ENCODE data around the gene USF1. TPM values are rescaled to one million over a fixed set of nuclear protein-coding genes. Genes with fewer than 3 reads are reported as not detected.

Gene USF1
- total RNA-seq, 1 donor from 2014 or later, result 74.4 TPM

GRCh38 chr1:161044908-161045735, 655 bp downstream of the USF1 start:
- peak; percentile 77 for DNase-seq (ENCODE audit: low spot score)
- Histone ChIP-seq H4K20me1 (ENCODE audit: low read depth) (peaks cover 11% of the 10 kb centered on the region), H3K4me1 (peaks cover 12% of the 10 kb centered on the region), H3K79me2 (ENCODE audit: low read depth) (peaks cover 27% of the 10 kb centered on the region), H3K9me3 (ENCODE audit: low read depth) (no peaks in the 10 kb centered on the region), H3K36me3 (no peaks in the 10 kb centered on the region), H3F3A (ENCODE audit: low read depth) (peaks cover 15% of the 10 kb centered on the region), H3K27ac (peak overlapping the region; percentile 95), H3K4me3 (peak overlapping the region; percentile 67), H2AFZ (replicated peaks) (peak overlapping the region; percentile 93), H3K9ac (peak overlapping the region; percentile 83), H3K4me2 (peak overlapping the region; percentile 83), H3K27me3 (peaks cover 9% of the 10 kb centered on the region)
- TF ChIP-seq CTCF (IDR thresholded peaks at IDR 0.05) (no peak), EZH2 (IDR thresholded peaks at IDR 0.05) (peak; percentile 34)
- peaks cover 35% of the 10 kb centered on the region for H3K9me3 Mint-ChIP-seq
- H3K27ac Mint-ChIP-seq, result peak overlapping the region; percentile 100
- H3K27me3 Mint-ChIP-seq (ENCODE audit: insufficient read depth, low read depth), result peaks cover 6% of the 10 kb centered on the region
- H3K36me3 Mint-ChIP-seq, result peaks cover 25% of the 10 kb centered on the region
- peaks cover 11% of the 10 kb centered on the region for H3K4me1 Mint-ChIP-seq
- H3K4me3 Mint-ChIP-seq, result peak overlapping the region; percentile 96

- Histone ChIP-seq H4K20me1 (ENCODE audit: low read depth) (peaks cover 11% of the 10 kb centered on the region), H3K36me3 (no peaks in the 10 kb centered on the region), H3K27me3 (peaks cover 9% of the 10 kb centered on the region), H3K79me2 (ENCODE audit: low read depth) (peaks cover 27% of the 10 kb centered on the region), H2AFZ (replicated peaks) (no peak overlapping the region), H3F3A (ENCODE audit: low read depth) (peaks cover 21% of the 10 kb centered on the region), H3K4me3 (peak overlapping the region; percentile 67), H3K27ac (no peak overlapping the region), H3K9ac (peak overlapping the region; percentile 83), H3K4me2 (peak overlapping the region; percentile 83), H3K4me1 (peaks cover 12% of the 10 kb centered on the region), H3K9me3 (ENCODE audit: low read depth) (no peaks in the 10 kb centered on the region)
- TF ChIP-seq EZH2phosphoT487 (IDR thresholded peaks at IDR 0.05), result no peak
- TF ChIP-seq CTCF (IDR thresholded peaks at IDR 0.05), result no peak
- TF ChIP-seq EZH2 (IDR thresholded peaks at IDR 0.05), result no peak
- Mint-ChIP-seq H3K4me3 (peak overlapping the region; percentile 96), H3K4me1 (peaks cover 11% of the 10 kb centered on the region), H3K27ac (no peak overlapping the region), H3K27me3 (ENCODE audit: insufficient read depth, low read depth) (peaks cover 6% of the 10 kb centered on the region), H3K9me3 (peaks cover 30% of the 10 kb centered on the region), H3K36me3 (peaks cover 29% of the 10 kb centered on the region)
- DNase-seq (ENCODE audit: low spot score), result peak; percentile 31
These were observed 1.3 kb downstream of the USF1 start for GRCh38 chr1:161044535-161044907.

- Histone ChIP-seq H3K36me3 (no peaks in the 10 kb centered on the region), H3K4me3 (no peak overlapping the region), H3K27me3 (no peaks in the 10 kb centered on the region), H3K9ac (no peak overlapping the region), H3K4me1 (peaks cover 22% of the 10 kb centered on the region), H3K4me2 (no peak overlapping the region), H3F3A (ENCODE audit: low read depth) (peaks cover 34% of the 10 kb centered on the region), H2AFZ (replicated peaks) (no peak overlapping the region), H3K79me2 (ENCODE audit: low read depth) (peaks cover 20% of the 10 kb centered on the region), H4K20me1 (ENCODE audit: low read depth) (peaks cover 16% of the 10 kb centered on the region), H3K9me3 (ENCODE audit: low read depth) (no peaks in the 10 kb centered on the region), H3K27ac (no peak overlapping the region)
- H3K4me3 Mint-ChIP-seq, result no peak overlapping the region
- H3K9me3 Mint-ChIP-seq, result no peaks in the 10 kb centered on the region
- no peak for DNase-seq (ENCODE audit: low spot score)
- TF ChIP-seq EZH2phosphoT487 (IDR thresholded peaks at IDR 0.05) (no peak), EZH2 (IDR thresholded peaks at IDR 0.05) (no peak), CTCF (IDR thresholded peaks at IDR 0.05) (no peak)
- H3K27ac Mint-ChIP-seq, result no peak overlapping the region
- peaks cover 2% of the 10 kb centered on the region for H3K27me3 Mint-ChIP-seq (ENCODE audit: insufficient read depth, low read depth)
- peaks cover 27% of the 10 kb centered on the region for H3K36me3 Mint-ChIP-seq
- peaks cover 17% of the 10 kb centered on the region for H3K4me1 Mint-ChIP-seq
These were observed 6.2 kb downstream of the USF1 start for GRCh38 chr1:161039546-161039945.

All from neural progenitor cell (in vitro differentiated cells).